Body of pancreas (tissue), 4 donors: ENCODE measurements around the gene CARD11.

Experiments
- POLR2A ChIP-seq, 3 donors: fragments of 450-650 bp; IDR thresholded peaks; one replicate each; pipeline ENCODE4 v1.6.1; 2016; ENCODE audit warnings: antibody characterized with exemption in 3 of 3, mild to moderate bottlenecking in 2 of 3
- TF ChIP-seq, protein P1 (sequence below), 7 experiments: fragments of 450-650 bp in 4 of 7; fragments of 200-600 bp in 3 of 7; sonication (generic) in 3 of 7; IDR thresholded peaks; one replicate each; pipeline ENCODE4 v1.5.1; 2016 to 2019; ENCODE audit warnings: antibody characterized with exemption in 7 of 7

GRCh38 chr7:2959828-2960599 is 83.7 kb downstream of the CARD11 start:
- TF ChIP-seq, protein P1, sequence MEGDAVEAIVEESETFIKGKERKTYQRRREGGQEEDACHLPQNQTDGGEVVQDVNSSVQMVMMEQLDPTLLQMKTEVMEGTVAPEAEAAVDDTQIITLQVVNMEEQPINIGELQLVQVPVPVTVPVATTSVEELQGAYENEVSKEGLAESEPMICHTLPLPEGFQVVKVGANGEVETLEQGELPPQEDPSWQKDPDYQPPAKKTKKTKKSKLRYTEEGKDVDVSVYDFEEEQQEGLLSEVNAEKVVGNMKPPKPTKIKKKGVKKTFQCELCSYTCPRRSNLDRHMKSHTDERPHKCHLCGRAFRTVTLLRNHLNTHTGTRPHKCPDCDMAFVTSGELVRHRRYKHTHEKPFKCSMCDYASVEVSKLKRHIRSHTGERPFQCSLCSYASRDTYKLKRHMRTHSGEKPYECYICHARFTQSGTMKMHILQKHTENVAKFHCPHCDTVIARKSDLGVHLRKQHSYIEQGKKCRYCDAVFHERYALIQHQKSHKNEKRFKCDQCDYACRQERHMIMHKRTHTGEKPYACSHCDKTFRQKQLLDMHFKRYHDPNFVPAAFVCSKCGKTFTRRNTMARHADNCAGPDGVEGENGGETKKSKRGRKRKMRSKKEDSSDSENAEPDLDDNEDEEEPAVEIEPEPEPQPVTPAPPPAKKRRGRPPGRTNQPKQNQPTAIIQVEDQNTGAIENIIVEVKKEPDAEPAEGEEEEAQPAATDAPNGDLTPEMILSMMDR (IDR thresholded peaks at IDR 0.05), result no peak
- no peak for TF ChIP-seq POLR2A (IDR thresholded peaks at IDR 0.05)
